B cell (primary cell): ENCODE measurements around the gene RUVBL1. TPM values are rescaled to one million over a fixed set of nuclear protein-coding genes. Genes with fewer than 3 reads are reported as not detected.
A peak's percentile ranks its signal among the peaks of the same experiment; 100 is the strongest.

Experiments used
- ATAC-seq: fragments of 200-7000 bp; cut with Tn5 transposase; one replicate; pipeline ENCODE4 v1.10.0; 2021; ENCODE audit warnings: low read depth, mild to moderate bottlenecking, moderate number of reproducible peaks, moderate library complexity
- CTCF ChIA-PET: fragments of 350-600 bp; sonication (Branson Sonifier 250); formaldehyde crosslinking; loops from one replicate; lab custom pipeline; 2021; ENCODE audit warnings: antibody characterized with exemption, inconsistent platforms; lab: Charles Lee
- POLR2A ChIA-PET: fragments of 350-600 bp; sonication (Branson Sonifier 250); formaldehyde crosslinking; loops from one replicate; lab custom pipeline; 2021; ENCODE audit warnings: antibody characterized with exemption; lab: Charles Lee
- DNase-seq: peaks from one replicate; pipeline ENCODE4 v3.0.0; 2013
- H2AFZ ChIP-seq: 2 replicates; pipeline ENCODE4 v1.6.1; 2012; ENCODE audit warnings: mild to moderate bottlenecking, low read depth, low read length; ENCODE audit not compliant: insufficient read depth, poor library complexity, severe bottlenecking
- H3K27ac ChIP-seq, 2 donors: 1 replicate in 1 of 2; 2 replicates in 1 of 2; pipeline ENCODE4 v1.5.1; 2012 to 2013; ENCODE audit warnings: low read length in 2 of 2, mild to moderate bottlenecking in 2 of 2, moderate library complexity in 1 of 2
- H3K27me3 ChIP-seq, 4 experiments: fragments of 200-600 bp in 1 of 4; sonication (generic) in 1 of 4; replicated peaks in 1 of 4; 1 replicate in 2 of 4; 2 replicates in 2 of 4; pipeline versions ENCODE4 v1.6.1 to v1.7.0; 2013 to 2016; ENCODE audit warnings: low read length in 3 of 4, mild to moderate bottlenecking in 2 of 4, mixed read lengths in 1 of 4, moderate library complexity in 1 of 4; ENCODE audit not compliant: insufficient read depth in 4 of 4, control insufficient read depth in 3 of 4; ENCODE audit errors: control extremely low read depth in 1 of 4
- H3K36me3 ChIP-seq, 2 experiments: replicated peaks in 1 of 2; 1 replicate in 1 of 2; 2 replicates in 1 of 2; pipeline versions ENCODE4 v1.6.1 to v1.7.1; 2013; ENCODE audit warnings: low read length in 1 of 2; ENCODE audit not compliant: insufficient read depth in 2 of 2, control insufficient read depth in 1 of 2; ENCODE audit errors: control extremely low read depth in 1 of 2, extremely low read depth in 1 of 2
- H3K4me1 ChIP-seq, 2 donors: fragments of 200-600 bp in 1 of 2; sonication (generic) in 1 of 2; 1 replicate in 1 of 2; 2 replicates in 1 of 2; pipeline versions ENCODE4 v1.5.1 to v1.6.1; 2013 to 2017; ENCODE audit warnings: low read length in 2 of 2; ENCODE audit not compliant: control insufficient read depth in 2 of 2, insufficient read depth in 2 of 2
- H3K4me2 ChIP-seq: replicated peaks from 2 replicates; pipeline ENCODE3; 2012; ENCODE audit warnings: mild to moderate bottlenecking, low read depth, low read length; ENCODE audit not compliant: poor library complexity, severe bottlenecking
- H3K4me3 ChIP-seq, 5 experiments: fragments of 200-600 bp in 1 of 5; sonication (generic) in 1 of 5; 1 replicate in 3 of 5; 2 replicates in 2 of 5; pipeline versions ENCODE4 v1.5.1 to v1.7.0; 2011 to 2016; ENCODE audit warnings: low read length in 4 of 5, mild to moderate bottlenecking in 4 of 5, low read depth in 2 of 5, control low read depth in 1 of 5, moderate library complexity in 1 of 5; ENCODE audit not compliant: insufficient read depth in 1 of 5; ENCODE audit errors: control extremely low read depth in 1 of 5, extremely low read depth in 1 of 5
- H3K79me2 ChIP-seq: fragments of 200-600 bp; sonication (generic); one replicate; pipeline ENCODE4 v1.6.0; 2016; ENCODE audit warnings: low read length; ENCODE audit not compliant: control insufficient read depth, insufficient read depth
- H3K9ac ChIP-seq: fragments of 200-600 bp; sonication (generic); 2 replicates; pipeline ENCODE4 v1.6.1; 2017; ENCODE audit warnings: mild to moderate bottlenecking, low read length, moderate library complexity
- H3K9me3 ChIP-seq, 3 donors: one replicate each; pipeline versions ENCODE4 v1.6.1 to v1.7.1; 2013; ENCODE audit warnings: low read length in 2 of 3; ENCODE audit not compliant: control insufficient read depth in 2 of 3, insufficient read depth in 1 of 3; ENCODE audit errors: control extremely low read depth in 1 of 3
- H4K20me1 ChIP-seq: 2 replicates; pipeline ENCODE4 v1.6.0; 2012; ENCODE audit warnings: mild to moderate bottlenecking, low read length; ENCODE audit not compliant: insufficient read depth, control insufficient read depth, poor library complexity, severe bottlenecking
- H3K27ac Mint-ChIP-seq: one replicate; pipeline ENCODE4 v1.8.0; 2021; ENCODE audit warnings: mixed read lengths
- H3K27me3 Mint-ChIP-seq: one replicate; pipeline ENCODE4 v1.8.0; 2021; ENCODE audit warnings: mixed read lengths
- H3K4me1 Mint-ChIP-seq: one replicate; pipeline ENCODE4 v1.8.0; 2021; ENCODE audit warnings: mixed read lengths
- H3K4me3 Mint-ChIP-seq: one replicate; pipeline ENCODE4 v1.8.0; 2021; ENCODE audit warnings: mixed read lengths
- H3K9me3 Mint-ChIP-seq: one replicate; pipeline ENCODE4 v1.8.0; 2022; ENCODE audit warnings: mixed read lengths; ENCODE audit not compliant: insufficient read depth
- EZH2 ChIP-seq: IDR thresholded peaks from 2 replicates; pipeline ENCODE4 v1.6.1; 2012; ENCODE audit warnings: borderline replicate concordance, low read depth, mild to moderate bottlenecking, moderate library complexity, low read length; ENCODE audit not compliant: insufficient read depth, poor library complexity, severe bottlenecking
- WGBS: methylation state at CpG from one replicate; pipeline ENCODE4 v1.1.5; 2013; ENCODE audit warnings: missing lambda C conversion rate; ENCODE audit not compliant: insufficient coverage; 5-methylcytosine and 5-hydroxymethylcytosine counted together
- intact Hi-C: fragments of 100-400 bp; cut with micrococcal nuclease; formaldehyde crosslinking; loops from one replicate; pipeline ENCODE4 v1.10.0; 2022
- polyA plus RNA-seq: library from polyadenylated mRNA; depleted of rRNA; stranded (reverse); fragments of >200 nt; gene quantifications from 2 replicates; pipeline ENCODE4 v1.2.3, GENCODE V29; 2012
- total RNA-seq, 2 donors: library from RNA; stranded (reverse); fragments of 120-200 nt in 1 of 2; gene quantifications; 1 replicate in 1 of 2; 2 replicates in 1 of 2; pipeline versions ENCODE4 v1.2.3 to v1.2.4, GENCODE V29; 2013 to 2022
- TF ChIP-seq, protein P1 (sequence below): fragments of 200-600 bp; IDR thresholded peaks from one replicate; pipeline ENCODE4 v1.8.0; 2022; ENCODE audit warnings: antibody characterized with exemption, mild to moderate bottlenecking

RUVBL1 gene
- total and polyA plus RNA-seq, 2 donors (not counting 1 experiment from before 2014, with no cell fraction given) = 20.4 to 20.5 TPM

- peak overlapping the region; percentile 93 for H3K4me2 ChIP-seq
- ATAC-seq (no peak), DNase-seq (no peak)
- peak overlapping the region; percentile 95 for H3K4me3 Mint-ChIP-seq
- WGBS = 67% methylated on average over 1 of the region's 3 CpGs
- peaks cover 48% of the 10 kb centered on the region for H3K79me2 ChIP-seq
- H4K20me1 ChIP-seq = peaks cover 17% of the 10 kb centered on the region
- H3K27ac Mint-ChIP-seq = peak overlapping the region; percentile 10
- H3K9ac ChIP-seq = no peak overlapping the region
- intact Hi-C loops = loop anchor here (5.0 kb wide), 6 partner anchors 673 to 1838 kb away; partner anchors contain the start of genes KLF15, PLXNA1, RAB7A and TMCC1
- H3K27me3 ChIP-seq = no peaks in the 10 kb centered on the region
- H2AFZ ChIP-seq = no peak overlapping the region
- peaks cover 31 to 32% of the 10 kb centered on the region in 2 donors for H3K4me1 ChIP-seq
- peak overlapping the region in 1 of 2 donors; percentile 43 for H3K27ac ChIP-seq
- TF ChIP-seq EZH2 = no peak
- TF ChIP-seq, protein P1, sequence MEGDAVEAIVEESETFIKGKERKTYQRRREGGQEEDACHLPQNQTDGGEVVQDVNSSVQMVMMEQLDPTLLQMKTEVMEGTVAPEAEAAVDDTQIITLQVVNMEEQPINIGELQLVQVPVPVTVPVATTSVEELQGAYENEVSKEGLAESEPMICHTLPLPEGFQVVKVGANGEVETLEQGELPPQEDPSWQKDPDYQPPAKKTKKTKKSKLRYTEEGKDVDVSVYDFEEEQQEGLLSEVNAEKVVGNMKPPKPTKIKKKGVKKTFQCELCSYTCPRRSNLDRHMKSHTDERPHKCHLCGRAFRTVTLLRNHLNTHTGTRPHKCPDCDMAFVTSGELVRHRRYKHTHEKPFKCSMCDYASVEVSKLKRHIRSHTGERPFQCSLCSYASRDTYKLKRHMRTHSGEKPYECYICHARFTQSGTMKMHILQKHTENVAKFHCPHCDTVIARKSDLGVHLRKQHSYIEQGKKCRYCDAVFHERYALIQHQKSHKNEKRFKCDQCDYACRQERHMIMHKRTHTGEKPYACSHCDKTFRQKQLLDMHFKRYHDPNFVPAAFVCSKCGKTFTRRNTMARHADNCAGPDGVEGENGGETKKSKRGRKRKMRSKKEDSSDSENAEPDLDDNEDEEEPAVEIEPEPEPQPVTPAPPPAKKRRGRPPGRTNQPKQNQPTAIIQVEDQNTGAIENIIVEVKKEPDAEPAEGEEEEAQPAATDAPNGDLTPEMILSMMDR = no peak
- no peak overlapping the region for H3K4me3 ChIP-seq
- ChIA-PET CTCF (no interaction called here), POLR2A (interaction anchor here (1.5 kb wide), 1 partner anchor 69 kb away, joined by 3 read pairs; the partner anchor contains the start of gene RUVBL1)
- H3K36me3 ChIP-seq = peaks cover 0 to 40% of the 10 kb centered on the region in 2 experiments
- H3K27me3 Mint-ChIP-seq = no peaks in the 10 kb centered on the region
- no peaks in the 10 kb centered on the region for H3K9me3 ChIP-seq
- H3K9me3 Mint-ChIP-seq = no peaks in the 10 kb centered on the region
- H3K4me1 Mint-ChIP-seq = peaks cover 40% of the 10 kb centered on the region
Observed at GRCh38 chr3:128054367-128054766, 69.2 kb downstream of the RUVBL1 start.

DNA sequence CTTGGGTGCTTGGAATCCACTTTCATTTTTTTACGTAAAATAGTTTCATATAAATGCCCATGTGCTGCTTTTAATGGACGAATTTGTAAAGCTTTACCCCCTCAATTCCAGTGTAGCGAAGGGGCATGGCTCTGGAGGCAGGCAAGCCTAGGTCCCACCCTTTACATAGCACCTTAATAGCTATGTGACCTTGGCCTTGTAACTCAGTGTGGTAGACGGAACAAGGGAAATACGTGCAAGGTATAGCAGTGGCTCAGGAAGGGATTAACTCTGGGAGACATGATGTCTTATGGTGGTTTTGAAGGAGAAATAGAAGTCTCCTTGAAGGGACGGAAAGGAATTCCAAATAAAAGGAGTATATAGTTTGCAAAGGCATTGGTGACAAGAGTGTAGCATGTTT is 70.0 kb downstream of the RUVBL1 start:
- DNase-seq (no peak), ATAC-seq (no peak)
- TF ChIP-seq, protein P1 = no peak
- no peak for TF ChIP-seq EZH2
- peaks cover 31 to 32% of the 10 kb centered on the region in 2 donors for H3K4me1 ChIP-seq
- no peaks in the 10 kb centered on the region for H3K9me3 ChIP-seq
- H3K9ac ChIP-seq = no peak overlapping the region
- peaks cover 0 to 37% of the 10 kb centered on the region in 2 experiments for H3K36me3 ChIP-seq
- H2AFZ ChIP-seq = no peak overlapping the region
- Mint-ChIP-seq H3K4me3 (peak overlapping the region; percentile 95), H3K27ac (no peak overlapping the region), H3K9me3 (no peaks in the 10 kb centered on the region), H3K27me3 (no peaks in the 10 kb centered on the region), H3K4me1 (peaks cover 40% of the 10 kb centered on the region)
- POLR2A ChIA-PET = interaction anchor here (1.5 kb wide), 1 partner anchor 70 kb away, joined by 3 read pairs; the partner anchor contains the start of gene RUVBL1
- H3K79me2 ChIP-seq = peaks cover 48% of the 10 kb centered on the region
- peak overlapping the region; percentile 93 for H3K4me2 ChIP-seq
- intact Hi-C loops = loop anchor here (2.0 to 5.0 kb wide), 9 partner anchors 463 to 1839 kb away; partner anchors contain the start of genes ACAD9, KLF15, PLXNA1 and RAB7A
- CTCF ChIA-PET = interaction anchor here (0.6 kb wide), 1 partner anchor 22 kb away, joined by 3 read pairs; no protein-coding TSS in a partner anchor
- H3K27ac ChIP-seq = peak overlapping the region in 1 of 2 donors; percentile 90
- H3K27me3 ChIP-seq = no peaks in the 10 kb centered on the region
- H4K20me1 ChIP-seq = peaks cover 17% of the 10 kb centered on the region
- H3K4me3 ChIP-seq = peak overlapping the region in 1 of 5 experiments; percentile 97
- 83% methylated on average over 5 of the region's 6 CpGs for WGBS
